GM19467 (cell line): Measurements from ENCODE around the gene MIB1.
"Not testable (repeated sequence)": the region's sequence is repeated elsewhere in the genome, so short reads cannot be mapped to it uniquely, and the experiment has no call there.

ENCODE experiments used
- ATAC-seq: cut with Tn5 transposase; IDR thresholded peaks from one replicate; pipeline ENCODE4 v1.9.1; 2021; ENCODE audit warnings: mild to moderate bottlenecking, moderate library complexity; ENCODE audit not compliant: unreplicated experiment

Gene MIB1

GRCh38 chr18:21743166-21743832 lies 2.7 kb downstream of the MIB1 start:
- no peak for ATAC-seq

DNA sequence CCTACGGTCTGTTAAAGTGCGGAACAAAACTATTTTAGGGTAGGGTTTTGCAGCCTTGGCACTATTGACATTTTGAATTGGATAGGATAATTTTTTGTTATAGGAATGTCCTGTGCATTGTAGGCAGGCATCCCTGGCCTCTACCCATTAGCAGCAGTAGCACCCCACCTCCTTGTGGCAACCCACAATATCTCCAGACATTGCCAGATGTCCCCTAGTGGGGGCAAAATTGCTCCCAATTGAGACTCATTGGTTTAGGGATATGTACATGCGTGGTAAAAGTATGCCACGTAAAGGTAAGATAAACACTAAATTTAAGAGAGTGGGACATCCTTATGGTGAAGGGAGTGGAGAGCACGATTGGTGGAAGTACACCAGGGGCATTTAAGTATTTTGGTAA lies 4.6 kb downstream of the MIB1 start:
- no peak for ATAC-seq

GRCh38 chr18:21747268-21747667 lies 6.7 kb downstream of the MIB1 start:
- no peak for ATAC-seq

GRCh38 chr18:21747764-21748693 lies 7.4 kb downstream of the MIB1 start:
- no peak for ATAC-seq

GRCh38 chr18:21757833-21758232 lies 17.2 kb downstream of the MIB1 start:
- no peak for ATAC-seq

DNA sequence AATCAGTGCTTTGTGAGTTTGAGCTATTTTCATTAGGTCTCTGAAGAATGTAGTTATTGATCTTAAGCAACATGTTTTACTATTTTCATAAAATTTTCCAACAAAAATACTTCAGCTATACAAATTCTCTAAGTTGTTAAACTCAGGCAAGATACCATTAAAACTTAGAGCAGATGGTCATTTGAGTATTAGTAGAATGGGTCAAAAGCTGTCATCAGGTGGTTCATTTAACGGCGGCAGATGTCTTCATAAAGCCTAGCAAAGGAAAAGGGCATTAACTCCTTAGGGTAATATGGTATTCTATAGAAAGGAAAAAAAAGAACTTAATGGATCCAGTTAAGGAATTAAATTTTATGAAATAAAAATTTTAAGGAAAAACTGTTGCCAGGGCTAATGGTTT lies 19.2 kb downstream of the MIB1 start:
- ATAC-seq = no peak

DNA sequence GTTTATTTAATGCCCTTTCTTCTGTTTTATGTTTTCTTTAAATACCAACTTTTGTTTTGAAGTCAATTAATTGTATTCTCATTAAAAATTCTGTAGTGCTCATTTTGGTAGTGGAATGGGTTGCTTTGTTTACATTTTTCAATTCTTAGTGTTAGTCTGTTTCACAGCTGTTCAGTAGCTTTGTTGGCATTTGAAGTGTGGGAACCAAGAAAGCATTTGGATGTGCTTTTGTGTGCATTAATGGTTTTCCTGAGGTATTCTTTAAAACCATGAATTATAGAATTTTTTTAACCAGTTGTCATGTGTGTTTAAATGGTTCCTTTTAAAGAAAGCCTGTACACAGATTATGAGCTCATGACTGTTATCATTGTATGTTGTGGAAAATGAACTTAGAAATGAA lies 19.7 kb downstream of the MIB1 start:
- no peak for ATAC-seq

DNA sequence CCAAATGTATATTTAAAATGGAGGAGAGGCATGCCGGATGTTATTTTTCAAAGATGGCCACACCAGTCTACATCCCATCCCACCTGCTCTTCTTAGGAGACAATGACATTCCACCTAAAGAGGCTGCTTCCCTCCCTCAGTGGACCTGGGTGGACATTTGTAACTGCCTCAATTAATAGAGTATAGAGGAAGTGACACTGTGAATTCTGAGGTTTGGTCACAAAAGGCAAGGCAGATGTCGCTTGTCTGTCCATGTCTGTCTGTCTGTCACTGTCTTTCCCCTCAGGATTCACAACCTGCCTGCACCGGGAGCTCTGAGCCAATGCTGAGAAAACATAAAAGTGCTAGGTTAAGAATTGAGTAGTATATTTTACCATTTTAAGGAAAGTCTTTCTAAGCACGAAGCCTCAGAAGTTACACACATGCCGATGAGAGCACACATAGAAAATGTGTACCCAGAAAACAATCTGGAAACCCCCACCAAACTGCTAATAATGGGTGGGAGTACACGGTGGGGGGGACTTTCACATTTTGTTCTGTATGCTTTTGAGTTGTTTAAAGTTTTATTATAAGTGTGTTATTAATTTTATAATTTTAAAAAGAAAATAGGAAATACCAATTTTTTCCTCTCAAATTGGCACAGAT lies 21.0 kb downstream of the MIB1 start:
- no peak for ATAC-seq

- ATAC-seq = no peak
Measured at GRCh38 chr18:21762181-21762772, 21.7 kb downstream of the MIB1 start.

- ATAC-seq = no peak
Measured at GRCh38 chr18:21763846-21764646, 23.5 kb downstream of the MIB1 start.

DNA sequence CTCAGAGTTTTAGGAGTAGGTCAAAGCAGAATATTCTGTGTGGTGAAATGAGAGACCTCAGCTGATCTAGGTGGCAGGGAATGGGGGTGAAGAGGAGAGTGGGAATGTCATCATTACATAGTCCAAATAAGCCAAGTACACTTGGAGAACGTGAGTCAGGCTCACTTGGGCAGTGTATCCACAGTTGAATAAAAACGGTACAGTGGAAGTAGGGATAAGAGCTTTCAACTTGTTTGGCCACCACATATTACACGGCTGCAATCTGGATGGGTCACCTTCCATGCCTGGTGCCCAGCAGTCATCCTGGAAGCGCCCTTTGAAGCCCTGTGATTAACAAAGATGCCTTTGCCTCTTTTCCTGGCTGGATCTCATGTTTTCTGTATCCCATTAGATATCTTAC lies 28.6 kb downstream of the MIB1 start:
- no peak for ATAC-seq

- ATAC-seq = no peak
Measured at GRCh38 chr18:21774722-21775121, 34.1 kb downstream of the MIB1 start.

- peak; percentile 65 for ATAC-seq
Measured at GRCh38 chr18:21777814-21778213, 37.2 kb downstream of the MIB1 start.

DNA sequence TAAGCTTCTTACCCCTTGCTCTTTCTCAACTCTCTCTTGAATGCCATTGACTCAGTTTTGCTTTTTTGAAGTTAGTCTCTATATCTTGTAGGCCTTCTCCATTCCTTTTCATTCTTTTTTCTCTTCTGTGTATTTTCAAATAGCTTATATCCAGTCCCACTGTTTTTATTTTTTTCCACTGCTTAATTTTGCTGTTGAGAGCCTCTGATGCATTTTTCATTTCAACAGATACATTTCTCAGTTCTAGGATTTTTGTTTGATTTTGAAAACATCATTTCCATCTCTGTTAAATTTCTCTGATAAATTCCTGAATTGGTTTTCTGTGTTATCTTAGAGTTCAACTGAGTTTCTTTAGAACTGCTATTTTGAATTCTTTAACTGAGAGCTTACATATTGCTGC lies 45.9 kb downstream of the MIB1 start:
- no peak for ATAC-seq

DNA sequence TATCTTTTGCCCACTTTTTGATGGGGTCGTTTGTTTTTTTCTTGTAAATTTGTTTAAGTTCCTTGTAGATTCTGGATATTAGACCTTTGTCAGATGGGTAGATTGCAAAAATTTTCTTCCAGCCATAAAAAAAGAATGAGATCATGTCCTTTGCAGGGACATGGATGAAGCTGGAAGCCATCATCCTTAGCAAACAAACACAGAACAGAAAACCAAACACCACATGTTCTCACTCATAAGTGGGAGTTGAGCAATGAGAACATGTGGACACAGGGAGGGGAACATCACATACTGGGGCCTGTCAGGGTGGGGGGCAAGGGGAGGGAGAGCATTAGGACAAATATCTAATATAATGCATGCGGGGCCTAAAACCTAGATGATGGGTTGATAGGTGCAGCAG lies 55.5 kb downstream of the MIB1 start:
- not testable (repeated sequence) for ATAC-seq

DNA sequence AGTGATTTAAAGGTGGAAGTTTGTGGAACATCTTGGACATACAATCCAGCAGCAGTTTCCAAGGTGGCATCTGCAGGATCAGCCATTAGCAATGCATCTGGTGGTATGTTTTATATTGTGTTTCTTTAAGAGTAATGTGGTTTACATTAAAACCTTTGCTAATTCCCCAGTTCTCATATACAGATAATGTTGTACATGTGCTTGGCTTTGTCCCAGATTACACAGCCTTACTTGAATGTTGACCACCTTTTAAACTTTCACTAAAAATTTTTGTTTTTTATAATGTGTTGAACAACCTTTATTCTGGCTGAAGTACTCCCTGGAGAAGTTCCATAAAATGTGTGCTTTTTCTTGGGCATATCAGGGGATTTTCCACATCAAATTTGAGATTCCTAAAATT lies 57.5 kb downstream of the MIB1 start:
- ATAC-seq = no peak

- no peak for ATAC-seq
Measured at GRCh38 chr18:21799721-21800120, 59.1 kb downstream of the MIB1 start.

DNA sequence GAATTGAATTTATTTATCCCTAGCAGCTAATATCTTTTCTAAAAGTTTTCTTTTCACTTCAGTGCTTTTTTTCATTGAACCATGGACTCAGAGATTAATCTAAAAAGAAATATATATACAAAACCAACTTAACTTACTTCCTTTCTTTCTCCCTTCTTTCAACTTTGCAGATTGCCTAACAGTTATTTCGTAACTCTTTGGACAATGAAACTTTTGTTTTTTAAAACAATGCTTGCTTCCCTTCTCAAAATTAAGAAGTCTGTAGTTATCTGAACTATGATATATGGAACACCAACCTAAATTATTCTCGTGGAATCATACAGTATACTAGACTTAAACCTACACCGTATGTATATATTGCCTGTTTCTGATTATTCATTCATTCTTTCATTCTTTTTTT lies 62.9 kb downstream of the MIB1 start:
- no peak for ATAC-seq

GRCh38 chr18:21805771-21806366 lies 65.3 kb downstream of the MIB1 start:
- ATAC-seq = no peak

GRCh38 chr18:21808185-21808584 lies 67.6 kb downstream of the MIB1 start:
- ATAC-seq = no peak
